HFF-Myc (cell line): ENCODE results near the gene TRPM4.
"Not testable (repeated sequence)": the region's sequence is repeated elsewhere in the genome, so short reads cannot be mapped to it uniquely, and the experiment has no call there.

Source experiments
- DNase-seq: peaks from one replicate; pipeline ENCODE4 v3.0.0-alpha.2; 2011; ENCODE audit warnings: low read depth; ENCODE audit errors: extremely low read depth
- H3K4me3 ChIP-seq: replicated peaks from 2 replicates; pipeline ENCODE4 v1.5.1; 2011; ENCODE audit warnings: low read depth, mild to moderate bottlenecking, control low read depth, low read length
- TF ChIP-seq, protein P1 (sequence below): IDR thresholded peaks from 2 replicates; pipeline ENCODE4 v1.5.1; 2012; ENCODE audit warnings: mild to moderate bottlenecking, low read depth, low read length, control low read depth; ENCODE audit errors: missing control alignments

Gene TRPM4

GRCh38 chr19:49120325-49120683, 37.3 kb upstream of the TRPM4 start:
- TF ChIP-seq, protein P1, sequence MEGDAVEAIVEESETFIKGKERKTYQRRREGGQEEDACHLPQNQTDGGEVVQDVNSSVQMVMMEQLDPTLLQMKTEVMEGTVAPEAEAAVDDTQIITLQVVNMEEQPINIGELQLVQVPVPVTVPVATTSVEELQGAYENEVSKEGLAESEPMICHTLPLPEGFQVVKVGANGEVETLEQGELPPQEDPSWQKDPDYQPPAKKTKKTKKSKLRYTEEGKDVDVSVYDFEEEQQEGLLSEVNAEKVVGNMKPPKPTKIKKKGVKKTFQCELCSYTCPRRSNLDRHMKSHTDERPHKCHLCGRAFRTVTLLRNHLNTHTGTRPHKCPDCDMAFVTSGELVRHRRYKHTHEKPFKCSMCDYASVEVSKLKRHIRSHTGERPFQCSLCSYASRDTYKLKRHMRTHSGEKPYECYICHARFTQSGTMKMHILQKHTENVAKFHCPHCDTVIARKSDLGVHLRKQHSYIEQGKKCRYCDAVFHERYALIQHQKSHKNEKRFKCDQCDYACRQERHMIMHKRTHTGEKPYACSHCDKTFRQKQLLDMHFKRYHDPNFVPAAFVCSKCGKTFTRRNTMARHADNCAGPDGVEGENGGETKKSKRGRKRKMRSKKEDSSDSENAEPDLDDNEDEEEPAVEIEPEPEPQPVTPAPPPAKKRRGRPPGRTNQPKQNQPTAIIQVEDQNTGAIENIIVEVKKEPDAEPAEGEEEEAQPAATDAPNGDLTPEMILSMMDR, result no peak
- DNase-seq, result no peak
- H3K4me3 ChIP-seq, result no peak overlapping the region

DNA sequence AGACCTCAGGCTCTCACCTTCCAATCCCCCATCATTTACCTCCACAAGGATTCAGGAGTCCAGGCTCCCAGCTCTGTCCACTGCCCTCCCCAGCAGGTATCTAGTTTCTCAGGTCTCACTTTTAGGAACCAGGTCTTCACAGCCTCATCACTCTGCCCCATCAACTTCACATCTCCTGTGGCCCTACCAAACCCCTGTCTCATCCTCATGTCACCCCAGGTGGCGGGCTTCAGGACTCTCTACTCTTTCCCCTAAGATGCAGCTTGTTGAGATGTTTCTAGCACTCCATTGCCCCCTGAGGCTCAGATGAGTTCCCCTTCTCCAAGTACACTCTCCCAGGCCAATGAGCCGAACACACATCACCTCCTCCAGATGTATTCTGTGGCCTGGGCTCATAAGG, 36.7 kb upstream of the TRPM4 start:
- TF ChIP-seq, protein P1, result no peak
- H3K4me3 ChIP-seq, result no peak overlapping the region
- no peak for DNase-seq

DNA sequence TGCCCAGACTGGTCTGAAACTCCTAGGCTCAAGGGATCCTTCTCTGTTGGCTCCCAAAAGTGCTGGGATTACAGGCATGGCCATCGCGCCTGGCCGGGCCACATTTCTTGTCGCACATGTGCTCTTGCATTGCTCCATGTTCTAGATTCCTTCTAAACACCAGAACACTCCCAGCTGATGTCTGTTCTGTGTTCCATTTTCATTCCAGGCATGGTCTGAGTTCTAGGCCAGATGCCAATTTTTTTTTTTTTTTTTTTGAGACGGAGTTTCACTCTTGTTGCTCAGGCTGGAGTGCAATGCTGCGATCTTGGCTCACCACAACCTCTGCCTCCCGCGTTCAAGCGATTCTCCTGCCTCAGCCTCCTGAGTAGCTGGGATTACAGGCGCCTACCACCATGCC, 35.8 kb upstream of the TRPM4 start:
- not testable (repeated sequence) for DNase-seq, H3K4me3 ChIP-seq

GRCh38 chr19:49123285-49123684, 34.3 kb upstream of the TRPM4 start:
- DNase-seq, H3K4me3 ChIP-seq: not testable (repeated sequence)

GRCh38 chr19:49125025-49125731, 32.4 kb upstream of the TRPM4 start:
- TF ChIP-seq, protein P1, result no peak
- no peak for DNase-seq
- H3K4me3 ChIP-seq, result no peak overlapping the region

GRCh38 chr19:49126575-49126974, 31.0 kb upstream of the TRPM4 start:
- no peak for DNase-seq
- TF ChIP-seq, protein P1, result no peak
- no peak overlapping the region for H3K4me3 ChIP-seq

- not testable (repeated sequence) for DNase-seq, H3K4me3 ChIP-seq
Observed at GRCh38 chr19:49127225-49127624, 30.4 kb upstream of the TRPM4 start.

DNA sequence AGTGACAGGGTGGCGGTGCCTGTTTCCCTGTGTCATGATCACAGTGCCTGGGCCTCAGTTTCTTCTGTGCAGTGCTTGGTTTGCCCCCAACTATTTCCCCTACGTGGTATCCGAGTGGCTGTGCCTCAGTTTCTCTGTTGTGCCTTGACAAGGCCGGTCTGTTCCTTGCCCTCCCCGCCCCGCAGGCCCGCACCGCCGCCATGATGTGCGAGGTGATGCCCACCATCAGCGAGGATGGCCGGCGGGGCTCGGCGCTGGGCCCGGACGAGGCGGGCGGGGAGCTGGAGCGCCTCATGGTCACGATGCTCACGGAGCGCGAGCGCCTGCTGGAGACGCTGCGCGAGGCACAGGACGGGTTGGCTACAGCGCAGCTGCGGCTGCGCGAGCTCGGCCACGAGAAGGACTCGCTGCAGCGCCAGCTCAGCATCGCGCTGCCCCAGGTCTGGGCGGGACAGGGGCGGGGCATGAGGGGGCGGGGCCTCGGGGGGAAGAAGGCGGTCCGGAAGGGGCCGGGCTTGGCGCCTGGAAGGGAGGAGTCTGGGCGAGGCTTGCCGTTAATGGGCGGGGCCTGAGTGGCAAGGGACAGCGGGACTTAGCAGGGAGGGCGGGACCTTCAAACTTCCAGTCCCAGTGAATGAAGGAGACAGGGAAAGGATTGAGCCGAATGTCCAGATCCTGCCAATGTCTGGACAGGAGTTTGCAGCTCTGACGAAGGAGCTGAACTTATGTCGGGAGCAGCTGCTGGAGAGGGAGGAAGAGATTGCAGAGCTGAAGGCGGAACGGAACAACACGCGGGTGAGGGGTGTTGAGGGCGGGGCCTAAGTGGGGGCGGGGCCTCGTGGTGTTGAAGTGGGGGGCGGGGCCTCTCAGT, 29.7 kb upstream of the TRPM4 start:
- H3K4me3 ChIP-seq, result peak overlapping the region; percentile 21
- DNase-seq, result peak; percentile 83
- TF ChIP-seq, protein P1, result no peak
